ENCODE data around the gene IPO9.
A peak's percentile ranks its signal among the peaks of the same experiment; 100 is the strongest.
"Not testable (repeated sequence)": the region's sequence is repeated elsewhere in the genome, so short reads cannot be mapped to it uniquely, and the experiment has no call there.

IPO9 gene

DNA sequence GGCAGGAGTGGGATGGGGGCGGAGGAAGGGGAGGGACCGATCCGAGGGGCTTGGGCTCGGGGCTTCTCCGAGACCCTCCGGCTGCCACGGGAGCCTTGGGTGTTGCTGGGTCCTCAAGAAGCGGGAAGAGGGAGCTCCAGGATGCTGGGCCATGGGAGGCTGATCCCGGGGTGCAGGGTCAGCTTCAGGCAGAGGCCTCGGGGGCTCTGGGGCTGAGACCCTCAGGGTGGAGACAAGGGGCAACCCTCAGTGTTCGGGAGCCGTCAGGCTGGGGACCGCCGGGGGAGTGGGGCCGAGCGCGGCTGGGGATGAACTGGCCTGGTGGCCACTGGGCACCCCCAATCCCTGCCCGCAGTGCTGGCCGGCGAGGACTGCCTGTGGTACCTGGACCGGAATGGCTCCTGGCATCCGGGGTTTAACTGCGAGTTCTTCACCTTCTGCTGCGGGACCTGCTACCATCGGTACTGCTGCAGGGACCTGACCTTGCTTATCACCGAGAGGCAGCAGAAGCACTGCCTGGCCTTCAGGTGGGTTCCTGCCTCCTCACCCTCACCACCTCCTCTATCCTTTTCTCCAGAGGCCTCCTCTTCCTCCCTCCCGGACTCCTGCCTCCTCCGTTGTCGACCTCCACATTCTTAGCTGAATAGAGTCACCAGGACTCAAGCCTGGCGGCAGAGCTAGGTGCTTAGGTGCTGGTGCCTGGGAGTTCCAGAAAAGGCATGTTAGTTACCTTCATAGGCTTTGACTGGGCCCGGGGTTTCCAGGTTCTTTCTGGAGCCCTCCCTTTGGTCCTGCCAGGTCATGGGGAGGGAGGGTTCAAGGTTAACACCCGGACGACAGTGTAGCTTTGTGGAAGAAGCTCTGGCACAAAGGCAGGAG lies 60.4 kb downstream of the IPO9 start:
- DNase-seq = no peak

GRCh38 chr1:201890223-201890622 lies 61.3 kb downstream of the IPO9 start:
- no peak for DNase-seq

DNA sequence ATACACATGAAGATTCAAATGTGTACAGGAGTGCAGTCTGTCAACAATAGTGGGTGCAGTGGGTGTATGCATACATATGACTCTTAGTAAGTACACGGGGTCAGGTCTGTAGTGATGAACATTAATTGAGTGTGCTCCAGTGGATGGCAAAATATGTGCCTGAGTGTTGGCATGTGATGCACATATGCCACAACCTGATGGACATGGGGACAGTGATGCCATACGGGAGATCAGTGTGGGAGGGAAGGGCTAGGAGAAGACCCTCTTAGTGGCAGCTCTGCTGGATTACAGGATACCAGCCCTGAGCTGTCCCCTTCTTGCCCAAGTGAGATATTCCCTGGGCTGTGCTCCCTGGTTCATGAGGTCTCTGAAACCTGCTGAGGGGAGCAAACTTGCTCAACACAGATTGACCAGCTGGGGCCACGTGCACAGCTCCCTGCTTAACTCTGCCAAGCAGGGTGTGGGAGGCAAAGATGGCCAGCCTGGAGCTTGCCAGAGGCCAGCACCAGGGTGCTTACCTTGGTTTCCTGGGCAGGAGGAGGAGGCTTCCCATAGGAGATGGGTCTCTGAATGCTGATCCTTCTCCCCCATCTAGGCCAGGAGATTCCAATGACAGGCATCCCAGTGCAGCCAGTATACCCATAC lies 62.0 kb downstream of the IPO9 start:
- no peak for DNase-seq

- DNase-seq = no peak
These were observed 62.6 kb downstream of the IPO9 start for GRCh38 chr1:201891451-201892045.

DNA sequence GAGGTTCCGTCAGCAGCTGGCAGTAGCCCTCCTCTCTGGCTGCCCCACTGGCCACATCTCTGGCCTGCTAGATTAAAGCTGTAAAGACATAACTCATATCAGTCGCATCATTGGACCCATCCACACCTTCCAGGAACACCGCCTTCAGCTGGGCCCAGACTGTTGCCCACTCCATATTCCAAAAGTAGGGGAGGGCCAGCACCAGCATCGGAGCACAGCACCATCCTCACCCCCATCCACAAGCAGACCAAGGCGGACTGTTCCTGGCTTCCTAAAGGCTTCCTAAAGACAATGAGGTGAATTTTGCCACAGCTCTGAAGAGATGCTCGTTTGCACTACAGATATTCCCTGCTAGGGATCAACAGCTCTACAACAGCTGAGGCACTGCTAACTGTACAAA lies 63.3 kb downstream of the IPO9 start:
- DNase-seq = no peak

DNA sequence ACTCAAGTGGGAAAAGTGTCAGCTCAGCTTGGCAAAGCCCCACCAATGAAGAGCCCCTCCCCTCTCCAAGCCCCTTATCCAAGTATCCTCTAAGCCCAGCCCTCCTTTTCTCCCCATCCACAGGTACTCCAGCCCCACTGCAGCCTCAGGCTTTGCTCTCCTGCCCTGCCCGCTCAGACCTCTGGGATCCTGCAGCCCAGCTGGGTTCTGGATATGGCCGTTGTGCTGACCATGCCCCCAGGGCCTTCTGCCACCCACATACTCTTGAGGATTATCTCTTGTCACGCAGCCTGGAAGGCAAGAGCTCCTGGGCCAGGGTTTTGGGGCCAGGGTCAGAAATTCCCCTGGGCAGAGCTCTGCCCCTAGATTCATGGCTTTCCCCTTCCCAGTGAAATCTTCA lies 64.5 kb downstream of the IPO9 start:
- no peak for DNase-seq

DNA sequence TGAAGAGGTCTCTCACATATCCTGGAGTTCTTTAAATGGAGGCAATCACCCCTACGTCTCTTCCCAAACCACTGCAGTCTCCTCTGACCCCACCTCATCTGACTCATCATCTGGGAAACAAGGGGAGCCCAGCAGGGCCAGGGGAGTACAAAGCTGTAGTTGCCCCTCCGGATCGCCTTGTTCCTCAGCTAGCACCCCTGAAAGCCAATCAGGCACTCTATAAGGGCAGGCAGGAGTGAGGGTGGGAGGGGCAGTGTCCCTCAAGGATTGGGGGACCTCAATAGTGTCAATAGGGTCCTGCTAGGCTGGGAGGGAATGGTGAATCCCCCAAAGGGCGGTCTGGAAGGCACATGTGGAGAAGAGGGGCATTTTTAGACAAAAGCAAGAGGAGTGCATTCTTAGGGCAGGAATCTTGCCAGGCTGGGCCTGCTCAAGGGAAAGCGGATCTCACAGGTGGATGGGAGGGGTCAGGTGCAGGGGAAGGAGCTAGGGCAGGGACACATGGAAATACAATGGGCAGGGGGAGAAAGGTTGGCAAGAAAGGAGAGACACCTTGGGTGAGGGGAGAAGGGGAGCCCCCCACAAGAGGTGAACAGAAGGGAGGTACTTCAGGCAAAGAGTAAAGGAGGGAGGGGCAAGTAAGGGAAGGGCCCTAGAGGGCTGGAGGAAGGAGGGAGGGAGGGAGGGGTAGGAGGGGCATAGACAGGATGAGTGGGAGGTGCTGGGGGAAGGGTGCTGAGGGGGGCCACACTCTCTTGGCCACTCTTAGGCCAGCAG lies 65.6 kb downstream of the IPO9 start:
- no peak for DNase-seq

DNA sequence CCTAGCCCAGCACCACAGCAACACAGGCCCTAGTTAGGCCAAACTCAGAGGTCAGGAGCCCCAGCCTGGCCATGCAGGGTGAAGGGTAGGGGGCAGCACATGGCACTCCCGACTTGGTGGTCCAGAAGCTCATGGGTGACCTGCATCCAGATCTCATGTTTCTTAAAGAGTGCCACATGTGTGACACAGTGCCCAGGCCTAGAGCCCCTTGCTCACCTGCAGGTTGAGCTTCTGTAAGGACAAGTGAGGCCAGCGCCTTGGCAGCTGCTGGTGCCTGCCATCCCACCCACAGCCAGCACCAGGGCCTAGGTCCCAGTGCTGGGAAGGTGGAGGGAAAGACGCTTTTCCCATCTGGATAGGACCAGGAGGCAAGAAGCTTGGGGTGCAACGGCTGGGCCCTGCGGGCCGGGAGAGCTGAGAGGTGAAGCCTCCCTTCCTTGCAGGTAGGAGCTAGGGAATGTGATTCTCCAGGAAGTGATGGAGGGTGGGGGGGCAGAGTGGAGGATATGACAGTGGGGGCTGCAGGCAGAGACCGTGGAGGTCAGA lies 66.2 kb downstream of the IPO9 start:
- DNase-seq = no peak

DNA sequence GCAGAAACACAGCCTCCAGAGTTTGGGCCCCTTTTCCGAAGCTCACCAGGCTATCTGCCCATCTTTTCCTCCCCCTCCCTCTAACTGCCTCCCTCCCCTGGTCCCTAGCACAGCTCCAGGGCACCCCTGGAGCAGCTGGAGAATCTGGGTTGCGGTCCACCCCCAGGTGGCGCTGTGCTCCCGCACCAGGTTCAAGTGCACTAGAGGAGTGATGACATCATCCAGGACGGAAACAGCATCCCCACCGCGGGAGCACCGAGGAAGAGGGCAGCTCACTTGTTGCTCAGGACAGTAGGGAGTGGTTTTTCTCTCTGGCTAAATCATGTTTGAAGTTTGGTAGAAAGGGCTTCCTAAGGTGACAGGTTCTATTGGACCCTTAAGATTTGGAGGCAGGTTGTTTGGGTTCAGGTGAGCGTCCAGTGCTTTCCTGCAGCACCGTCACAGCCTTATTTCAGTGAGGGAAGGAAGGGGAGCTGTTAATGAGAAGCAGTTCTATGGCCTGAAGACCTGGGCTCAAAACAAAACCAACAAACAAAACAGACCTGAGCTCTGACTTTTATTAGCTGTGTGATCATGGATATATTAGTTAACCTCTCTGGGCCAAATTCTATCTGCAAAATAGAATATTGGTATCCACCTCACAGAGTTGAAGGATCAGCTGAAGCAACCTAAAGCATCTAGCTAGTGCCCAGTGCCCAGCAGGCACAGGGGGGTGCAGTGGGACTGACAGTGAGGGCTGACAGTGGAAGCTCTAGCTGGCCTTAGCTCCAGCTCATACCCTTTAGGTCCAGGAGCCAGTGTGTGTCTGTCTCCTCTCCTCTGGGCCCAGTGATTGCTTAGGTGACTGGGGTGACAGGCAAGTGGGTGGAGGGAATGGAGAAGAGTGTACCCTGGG lies 67.2 kb downstream of the IPO9 start:
- DNase-seq = peak; percentile 93

DNA sequence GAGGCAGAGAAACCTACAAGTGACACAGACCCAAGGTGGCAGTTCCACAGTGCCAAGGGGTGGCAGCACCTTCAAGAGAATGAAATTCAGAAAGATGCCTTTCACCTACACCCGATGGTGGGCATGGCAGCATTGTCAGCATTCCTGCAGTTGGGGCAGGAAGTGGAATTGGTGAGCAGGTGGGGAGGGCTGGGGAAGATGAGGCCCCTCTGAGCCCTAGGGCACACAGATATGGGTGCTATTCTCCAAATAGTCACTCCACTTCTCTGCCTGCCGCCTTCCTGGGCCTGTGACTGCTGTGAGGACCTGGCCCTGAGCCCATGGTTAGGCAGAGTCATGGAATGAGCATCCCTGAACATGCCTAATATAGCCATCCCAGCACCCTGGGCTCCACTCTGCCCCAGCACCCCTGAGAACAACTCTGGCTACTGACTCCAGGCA lies 68.0 kb downstream of the IPO9 start:
- DNase-seq = no peak

DNA sequence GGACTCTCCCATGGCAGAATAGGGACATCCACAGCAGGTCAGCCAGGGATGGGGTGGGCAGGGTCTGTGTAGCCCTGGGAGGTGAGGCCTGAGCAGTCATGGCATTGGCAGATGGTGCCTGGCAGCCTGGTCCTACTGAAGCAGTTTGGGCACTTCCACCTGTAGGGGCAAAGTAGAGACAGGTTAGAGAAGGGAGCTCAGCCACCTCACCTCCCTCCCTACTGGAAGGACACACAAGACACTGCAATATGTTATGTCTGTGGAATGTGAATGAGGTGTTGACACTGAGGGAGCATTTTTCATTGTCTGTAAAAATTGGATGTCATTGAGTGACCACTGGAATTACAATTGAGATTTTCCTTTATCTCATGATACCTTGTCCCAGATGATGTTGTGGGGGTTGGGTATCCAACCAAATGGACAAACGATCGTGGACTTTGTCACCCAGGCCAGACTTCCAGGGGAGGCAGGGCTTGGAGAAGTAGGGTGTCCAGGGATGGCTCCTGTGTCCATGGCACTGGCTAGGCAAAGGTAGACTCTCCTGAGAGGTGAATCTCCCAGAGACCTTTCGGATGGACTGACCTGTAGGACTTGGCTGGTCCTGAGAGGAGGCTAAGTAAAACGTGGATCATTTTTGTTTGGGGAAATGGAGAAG lies 69.4 kb downstream of the IPO9 start:
- DNase-seq = no peak

DNA sequence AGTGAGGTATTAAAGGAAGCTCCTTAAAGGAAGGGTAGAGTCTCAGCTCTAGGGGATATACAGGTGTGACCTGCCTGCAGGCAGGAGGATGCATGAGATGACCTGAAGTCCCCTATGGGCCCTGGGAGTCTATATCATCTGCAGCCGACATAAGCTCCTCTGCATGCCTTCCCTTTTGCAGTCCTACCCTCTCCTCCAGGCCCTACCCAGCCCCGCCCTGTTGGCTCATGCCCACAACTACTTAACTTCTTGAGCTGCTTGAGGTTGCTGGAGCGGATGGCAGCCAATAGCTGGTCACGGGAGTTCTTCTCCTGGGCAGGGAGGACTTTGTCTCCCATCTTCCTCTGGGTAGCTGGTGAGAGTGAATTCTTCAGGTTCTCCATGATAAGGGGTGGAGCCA lies 70.0 kb downstream of the IPO9 start:
- no peak for DNase-seq

GRCh38 chr1:201899683-201900429 lies 70.9 kb downstream of the IPO9 start:
- no peak for DNase-seq

DNA sequence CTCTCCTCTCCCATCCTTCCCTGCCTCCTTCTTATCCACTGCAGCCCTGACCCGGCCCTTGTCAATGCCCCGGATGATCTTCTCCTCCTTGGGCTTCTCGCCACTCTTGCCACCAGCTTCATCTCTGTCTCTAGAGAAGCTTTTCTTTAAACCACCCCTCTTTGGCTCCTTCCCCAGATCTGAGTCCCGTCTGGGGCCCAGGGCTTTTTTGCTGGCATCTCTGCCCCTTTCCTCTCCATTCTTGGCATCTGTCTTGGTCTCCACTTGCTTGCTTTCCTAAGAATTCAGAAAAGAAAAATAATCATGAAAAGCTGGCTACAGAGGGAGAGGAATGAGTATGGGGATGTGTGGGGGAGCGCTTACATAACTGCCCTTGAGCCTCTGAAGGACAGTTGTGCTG lies 71.5 kb downstream of the IPO9 start:
- DNase-seq = no peak

GRCh38 chr1:201901036-201901435 lies 72.1 kb downstream of the IPO9 start:
- DNase-seq = not testable (repeated sequence)

DNA sequence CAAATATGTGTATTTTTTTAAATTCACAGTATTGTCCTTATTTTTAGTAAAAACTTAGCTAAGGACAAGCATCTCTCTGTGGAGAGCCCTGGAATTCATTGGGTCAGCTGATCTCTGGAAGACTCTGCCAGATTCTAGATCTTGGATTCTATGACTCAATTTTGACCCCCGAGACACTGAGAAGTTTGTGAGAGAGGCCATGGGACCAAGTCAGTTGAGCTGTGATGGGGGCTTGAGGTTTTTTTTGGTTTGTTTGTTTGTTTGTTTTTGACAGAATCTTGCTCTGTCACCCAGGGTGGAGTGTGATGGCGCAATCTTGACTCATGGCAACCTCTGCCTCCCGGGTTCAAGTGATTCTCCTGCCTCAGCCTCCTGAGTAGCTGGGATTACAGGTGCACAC lies 73.2 kb downstream of the IPO9 start:
- DNase-seq = no peak

- DNase-seq = no peak
These were observed 74.2 kb downstream of the IPO9 start for GRCh38 chr1:201903135-201903534.

- no peak for DNase-seq
These were observed 75.6 kb downstream of the IPO9 start for GRCh38 chr1:201904579-201904978.

DNA sequence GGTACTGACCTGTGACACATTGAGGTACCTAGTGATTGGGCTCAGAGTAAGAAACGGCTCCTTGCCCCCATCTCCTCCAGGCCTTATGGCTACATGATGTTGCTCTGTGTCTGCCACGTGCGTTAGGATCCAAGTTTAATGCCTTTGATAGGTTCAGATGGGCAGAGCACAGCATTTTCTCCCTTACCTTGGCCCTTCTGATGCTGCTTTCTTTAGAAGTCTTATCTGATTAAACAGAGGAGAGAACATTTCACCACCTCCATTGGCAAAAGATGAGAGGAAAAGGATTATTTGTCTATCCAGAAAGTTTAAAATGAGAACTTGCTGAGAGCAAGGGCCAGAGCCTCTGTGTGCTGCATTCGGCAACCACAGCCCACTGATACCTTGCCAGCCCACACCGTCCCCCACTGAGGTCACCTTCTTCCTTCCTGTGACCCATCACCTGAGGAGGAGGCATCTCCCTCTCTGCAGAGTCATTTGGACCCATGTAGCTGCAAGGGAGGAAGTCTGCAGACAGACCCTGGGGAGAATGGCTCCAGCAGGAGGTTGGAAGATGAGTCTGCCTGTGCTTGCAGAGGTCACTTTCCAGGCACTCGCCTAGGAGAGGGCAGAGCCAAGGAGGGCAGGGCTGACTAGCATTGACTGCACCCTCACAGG lies 76.4 kb downstream of the IPO9 start:
- no peak for DNase-seq

DNA sequence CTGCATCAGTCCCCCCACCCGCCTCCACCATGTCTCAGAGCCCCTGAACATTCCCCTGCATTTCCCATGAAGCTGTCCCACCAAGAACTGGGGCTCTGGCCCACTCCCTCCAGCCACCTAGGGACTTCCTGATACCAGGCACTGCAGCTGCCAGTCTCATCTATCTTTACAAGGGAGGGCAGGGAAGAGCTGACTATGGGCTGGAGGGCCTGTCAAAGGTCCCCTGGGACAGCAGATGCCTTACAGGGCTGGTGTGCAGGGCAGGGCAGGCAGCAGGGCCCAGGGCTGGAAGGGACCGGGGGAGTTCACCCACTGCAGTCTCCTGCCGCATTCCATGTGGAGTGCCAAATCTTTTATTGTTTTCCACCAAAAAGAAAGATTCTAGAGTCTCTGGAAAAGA lies 77.4 kb downstream of the IPO9 start:
- no peak for DNase-seq

Measured in activated CD4-positive, alpha-beta T cell treated with anti-CD3 and anti-CD28 coated beads, Interleukin-2, Interleukin-6, amounts not matched to agents 100 ng/mL and 50 ng/mL, durations not matched to agents 16 hours and 8 hours (primary cell).